ENCODE results near the gene ADAM22. TPM values are rescaled to one million over a fixed set of nuclear protein-coding genes. Genes with fewer than 3 reads are reported as not detected.
A peak's percentile ranks its signal among the peaks of the same experiment; 100 is the strongest.

ADAM22 gene
- total and polyA plus RNA-seq, 10 donors = 0.43 to 4.4 (median 3.0) TPM

DNA sequence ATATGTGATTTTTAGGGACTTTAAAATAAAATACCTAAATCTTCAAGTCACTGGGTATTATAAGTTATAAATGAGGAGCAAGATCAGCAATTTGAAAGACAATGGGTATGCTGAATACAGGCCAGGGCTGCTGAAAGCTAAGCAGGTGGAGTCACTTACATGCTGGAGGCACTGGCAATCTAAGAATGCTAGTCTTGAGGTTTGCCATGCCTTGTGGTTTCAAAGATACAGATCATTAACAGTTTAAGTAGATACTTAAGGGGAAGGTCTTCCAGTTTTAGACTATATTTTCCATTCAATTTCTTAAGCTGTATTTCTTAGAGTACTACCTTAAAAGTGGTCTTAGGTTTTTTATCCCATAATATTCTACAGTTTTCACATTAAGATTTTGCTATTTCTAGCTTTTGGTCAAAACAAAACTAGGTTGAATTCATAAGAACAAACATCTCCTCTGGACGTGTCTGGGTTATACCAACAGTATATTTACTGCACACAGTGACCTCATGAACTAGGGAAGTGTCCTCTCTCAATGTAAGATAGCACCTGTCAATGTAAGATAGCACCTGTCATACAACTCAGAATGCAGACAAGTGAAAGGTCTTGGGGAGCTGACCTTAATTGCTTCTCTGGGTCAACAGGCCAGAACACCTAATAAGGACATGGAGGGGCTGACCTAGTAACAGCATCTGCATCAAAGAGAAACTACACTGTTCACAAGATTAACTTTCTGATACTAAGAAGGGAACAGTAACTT is 283.8 kb downstream of the ADAM22 start:
- H3K36me3 ChIP-seq = peaks cover 0 to 46% (median 26%) of the 10 kb centered on the region in 6 donors
- no peak for DNase-seq
- H3K4me1 ChIP-seq = peaks cover 11 to 70% (median 28%) of the 10 kb centered on the region in 6 donors
- H3K27me3 ChIP-seq (replicated peaks in 1 of 7) = no peaks in the 10 kb centered on the region
- H3K9me3 ChIP-seq = no peaks in the 10 kb centered on the region
- H3K27ac ChIP-seq = peak overlapping the region in 7 of 8 donors; percentile 81 to 92 (median 90)
- peak overlapping the region in 7 of 8 donors; percentile 81 to 97 (median 90) for H3K4me3 ChIP-seq
- 6 to 24% (median 21%) methylated on average over 1 of the region's 1 CpG for WGBS, 5 donors
- TF ChIP-seq, protein P1, sequence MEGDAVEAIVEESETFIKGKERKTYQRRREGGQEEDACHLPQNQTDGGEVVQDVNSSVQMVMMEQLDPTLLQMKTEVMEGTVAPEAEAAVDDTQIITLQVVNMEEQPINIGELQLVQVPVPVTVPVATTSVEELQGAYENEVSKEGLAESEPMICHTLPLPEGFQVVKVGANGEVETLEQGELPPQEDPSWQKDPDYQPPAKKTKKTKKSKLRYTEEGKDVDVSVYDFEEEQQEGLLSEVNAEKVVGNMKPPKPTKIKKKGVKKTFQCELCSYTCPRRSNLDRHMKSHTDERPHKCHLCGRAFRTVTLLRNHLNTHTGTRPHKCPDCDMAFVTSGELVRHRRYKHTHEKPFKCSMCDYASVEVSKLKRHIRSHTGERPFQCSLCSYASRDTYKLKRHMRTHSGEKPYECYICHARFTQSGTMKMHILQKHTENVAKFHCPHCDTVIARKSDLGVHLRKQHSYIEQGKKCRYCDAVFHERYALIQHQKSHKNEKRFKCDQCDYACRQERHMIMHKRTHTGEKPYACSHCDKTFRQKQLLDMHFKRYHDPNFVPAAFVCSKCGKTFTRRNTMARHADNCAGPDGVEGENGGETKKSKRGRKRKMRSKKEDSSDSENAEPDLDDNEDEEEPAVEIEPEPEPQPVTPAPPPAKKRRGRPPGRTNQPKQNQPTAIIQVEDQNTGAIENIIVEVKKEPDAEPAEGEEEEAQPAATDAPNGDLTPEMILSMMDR (IDR thresholded peaks at IDR 0.05 in 8 of 11, conservative IDR thresholded peaks at IDR 0.05 in 3 of 11) = no peak
- TF ChIP-seq POLR2AphosphoS5 (IDR thresholded peaks at IDR 0.05) = no peak
- TF ChIP-seq POLR2A (IDR thresholded peaks at IDR 0.05) = no peak
- intact Hi-C loops (cut with DNase I; ENCODE audit: low total_unique reads) = no loop called here

DNA sequence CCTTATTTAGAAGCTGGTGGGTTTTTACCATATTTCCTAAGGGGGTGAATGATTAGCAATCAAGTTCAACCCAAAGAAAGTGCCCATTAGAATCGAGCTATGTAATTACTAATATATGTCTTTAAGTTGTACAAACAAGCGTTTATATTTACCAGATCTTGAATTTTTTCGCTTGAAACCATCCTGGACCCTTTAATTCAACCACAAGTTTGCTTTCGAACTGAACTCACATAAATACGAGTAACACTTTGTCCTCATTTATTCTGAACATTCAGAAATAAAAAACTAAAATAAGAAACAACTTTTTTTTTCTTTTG is 284.3 kb downstream of the ADAM22 start:
- DNase-seq = no peak
- peak overlapping the region; percentile 81 to 93 (median 90) for H3K27ac ChIP-seq
- intact Hi-C loops (cut with DNase I; ENCODE audit: low total_unique reads) = no loop called here
- no peaks in the 10 kb centered on the region for H3K9me3 ChIP-seq
- H3K4me1 ChIP-seq = peaks cover 11 to 67% (median 28%) of the 10 kb centered on the region in 6 donors
- WGBS, 5 donors = 15 to 24% (median 19%) methylated on average over 5 of the region's 5 CpGs
- peaks cover 0 to 41% (median 23%) of the 10 kb centered on the region in 6 donors for H3K36me3 ChIP-seq
- no peaks in the 10 kb centered on the region for H3K27me3 ChIP-seq (replicated peaks in 1 of 7)
- TF ChIP-seq, protein P1 (IDR thresholded peaks at IDR 0.05 in 8 of 11, conservative IDR thresholded peaks at IDR 0.05 in 3 of 11) = no peak
- no peak for TF ChIP-seq POLR2AphosphoS5 (IDR thresholded peaks at IDR 0.05)
- no peak for TF ChIP-seq POLR2A (IDR thresholded peaks at IDR 0.05)
- peak overlapping the region; percentile 78 to 97 (median 90) for H3K4me3 ChIP-seq

DNA sequence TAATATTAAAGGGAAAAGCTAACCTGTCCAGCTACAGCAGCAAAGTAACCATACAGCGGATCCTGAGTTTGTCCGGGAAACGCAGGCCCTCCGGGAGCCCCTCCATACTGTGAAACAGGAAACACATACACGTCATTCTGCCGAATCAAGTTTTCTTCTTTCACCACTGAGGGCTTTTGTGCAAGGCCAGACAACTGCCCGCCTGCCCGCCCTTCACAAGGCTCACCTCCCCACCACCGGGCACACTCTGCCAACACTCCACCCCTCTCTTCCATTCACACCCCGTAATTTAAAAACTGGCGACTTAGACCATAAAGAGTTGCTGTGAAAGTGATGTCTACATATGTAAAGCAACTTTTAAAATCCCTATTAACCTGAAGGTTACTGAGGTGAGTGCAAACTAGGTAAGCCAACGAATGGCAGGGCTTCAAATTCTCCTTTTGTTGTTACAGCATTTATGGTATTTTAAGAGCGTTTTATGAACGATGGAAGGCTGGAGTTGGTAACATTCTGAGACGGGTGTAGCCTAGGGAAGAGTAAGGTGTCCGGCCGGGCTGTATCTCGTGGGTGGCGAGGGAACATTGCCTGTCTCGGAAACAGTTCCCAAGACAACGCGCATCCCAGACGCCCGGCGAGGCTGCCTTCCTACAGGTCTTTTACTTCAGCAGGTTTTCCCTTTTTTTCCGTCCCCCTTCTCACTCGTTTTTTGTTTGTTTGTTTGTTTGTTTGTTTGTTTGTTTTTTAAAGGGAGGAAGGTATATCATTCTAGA is 285.0 kb downstream of the ADAM22 start:
- peaks cover 11 to 61% (median 28%) of the 10 kb centered on the region in 6 donors for H3K4me1 ChIP-seq
- 0 to 1% (median 0%) methylated on average over 27 of the region's 27 CpGs for WGBS, 5 donors
- H3K27me3 ChIP-seq (replicated peaks in 1 of 7) = no peaks in the 10 kb centered on the region
- TF ChIP-seq POLR2A (IDR thresholded peaks at IDR 0.05) (no peak), POLR2AphosphoS5 (IDR thresholded peaks at IDR 0.05) (peak in 2 of 3 donors; percentile 31 to 69)
- TF ChIP-seq, protein P1 (IDR thresholded peaks at IDR 0.05 in 8 of 11, conservative IDR thresholded peaks at IDR 0.05 in 3 of 11) = no peak
- peak; percentile 87 for DNase-seq
- H3K9me3 ChIP-seq = no peaks in the 10 kb centered on the region
- peaks cover 0 to 34% (median 19%) of the 10 kb centered on the region in 6 donors for H3K36me3 ChIP-seq
- H3K4me3 ChIP-seq = peak overlapping the region; percentile 78 to 97 (median 90)
- H3K27ac ChIP-seq = peak overlapping the region; percentile 81 to 93 (median 90)
- intact Hi-C loops (cut with DNase I; ENCODE audit: low total_unique reads) = no loop called here

All from spleen (tissue), 11 donors.